Effector memory CD8-positive, alpha-beta T cell (primary cell): ENCODE data around the gene DLGAP1.

Experiments used
- ATAC-seq: fragments of 150-1000 bp; cut with Tn5 transposase; replicated peaks from 2 replicates; pipeline ENCODE4 v1.10.0; 2021; ENCODE audit warnings: mild to moderate bottlenecking, moderate library complexity
- DNase-seq, 3 experiments: peaks; one replicate each; pipeline ENCODE4 v3.0.0; 2021
- H3K27ac Mint-ChIP-seq, 2 donors: one replicate each; pipeline ENCODE4 v1.8.0; 2022; ENCODE audit warnings: mild to moderate bottlenecking in 2 of 2, mixed read lengths in 2 of 2, moderate library complexity in 2 of 2
- H3K27me3 Mint-ChIP-seq, 2 donors: one replicate each; pipeline ENCODE4 v1.8.0; 2022; ENCODE audit warnings: mixed read lengths in 2 of 2
- H3K36me3 Mint-ChIP-seq: one replicate; pipeline ENCODE4 v1.8.0; 2022; ENCODE audit warnings: mild to moderate bottlenecking, moderate library complexity, mixed read lengths; ENCODE audit not compliant: insufficient read depth
- H3K4me1 Mint-ChIP-seq, 2 donors: one replicate each; pipeline ENCODE4 v1.8.0; 2022; ENCODE audit warnings: low read depth in 2 of 2, mixed read lengths in 2 of 2
- H3K4me3 Mint-ChIP-seq, 2 donors: one replicate each; pipeline ENCODE4 v1.8.0; 2022; ENCODE audit warnings: mild to moderate bottlenecking in 2 of 2, mixed read lengths in 2 of 2, moderate library complexity in 2 of 2
- H3K9me3 Mint-ChIP-seq, 2 donors: one replicate each; pipeline ENCODE4 v1.8.0; 2022; ENCODE audit warnings: mixed read lengths in 2 of 2

The DLGAP1 gene

GRCh38 chr18:4267641-4268040, 187.5 kb downstream of the DLGAP1 start:
- no peak for ATAC-seq
- Mint-ChIP-seq H3K4me3 (no peak overlapping the region), H3K27ac (no peak overlapping the region), H3K4me1 (no peaks in the 10 kb centered on the region), H3K36me3 (no peaks in the 10 kb centered on the region), H3K9me3 (peaks cover 5 to 16% of the 10 kb centered on the region in 2 donors), H3K27me3 (no peaks in the 10 kb centered on the region)
- DNase-seq, result no peak

- H3K4me1 Mint-ChIP-seq, result no peaks in the 10 kb centered on the region
- no peaks in the 10 kb centered on the region for H3K27me3 Mint-ChIP-seq
- no peak for DNase-seq
- no peak for ATAC-seq
- H3K27ac Mint-ChIP-seq, result no peak overlapping the region
- H3K9me3 Mint-ChIP-seq, result peaks cover 5 to 16% of the 10 kb centered on the region in 2 donors
- H3K4me3 Mint-ChIP-seq, result no peak overlapping the region
- H3K36me3 Mint-ChIP-seq, result no peaks in the 10 kb centered on the region
These were observed 190.7 kb downstream of the DLGAP1 start for GRCh38 chr18:4264347-4264791.

GRCh38 chr18:4260107-4260506, 195.0 kb downstream of the DLGAP1 start:
- DNase-seq (no peak), ATAC-seq (no peak)
- Mint-ChIP-seq H3K27ac (no peak overlapping the region), H3K27me3 (no peaks in the 10 kb centered on the region), H3K9me3 (peaks cover 1 to 10% of the 10 kb centered on the region in 2 donors), H3K4me3 (no peak overlapping the region), H3K4me1 (no peaks in the 10 kb centered on the region), H3K36me3 (no peaks in the 10 kb centered on the region)

- DNase-seq, result no peak
- H3K9me3 Mint-ChIP-seq, result peaks cover 0 to 14% of the 10 kb centered on the region in 2 donors
- no peaks in the 10 kb centered on the region for H3K4me1 Mint-ChIP-seq
- H3K36me3 Mint-ChIP-seq, result no peaks in the 10 kb centered on the region
- H3K27ac Mint-ChIP-seq, result no peak overlapping the region
- no peak for ATAC-seq
- no peak overlapping the region for H3K4me3 Mint-ChIP-seq
- no peaks in the 10 kb centered on the region for H3K27me3 Mint-ChIP-seq
These were observed 198.2 kb downstream of the DLGAP1 start for GRCh38 chr18:4256766-4257417.

- H3K27ac Mint-ChIP-seq, result no peak overlapping the region
- no peak for DNase-seq
These were observed 200.3 kb downstream of the DLGAP1 start for GRCh38 chr18:4254840-4255239.

GRCh38 chr18:4252829-4253228, 202.3 kb downstream of the DLGAP1 start:
- no peak overlapping the region for H3K4me3 Mint-ChIP-seq
- no peak overlapping the region for H3K27ac Mint-ChIP-seq
- ATAC-seq (no peak), DNase-seq (no peak)
- H3K4me1 Mint-ChIP-seq, result no peaks in the 10 kb centered on the region
- H3K36me3 Mint-ChIP-seq, result no peaks in the 10 kb centered on the region
- no peaks in the 10 kb centered on the region for H3K27me3 Mint-ChIP-seq
- H3K9me3 Mint-ChIP-seq, result peaks cover 0 to 25% of the 10 kb centered on the region in 2 donors

More at GRCh38 chr18:4254840-4255239, 200.3 kb downstream of the DLGAP1 start:
- Mint-ChIP-seq H3K4me3 (no peak overlapping the region), H3K9me3 (peaks cover 0 to 14% of the 10 kb centered on the region in 2 donors), H3K27me3 (no peaks in the 10 kb centered on the region), H3K4me1 (no peaks in the 10 kb centered on the region), H3K36me3 (no peaks in the 10 kb centered on the region)
- ATAC-seq, result no peak

GRCh38 chr18:4251873-4252272, 203.2 kb downstream of the DLGAP1 start:
- H3K9me3 Mint-ChIP-seq, result peaks cover under 1 to 22% of the 10 kb centered on the region in 2 donors
- H3K4me1 Mint-ChIP-seq, result no peaks in the 10 kb centered on the region
- H3K4me3 Mint-ChIP-seq, result no peak overlapping the region
- H3K27ac Mint-ChIP-seq, result no peak overlapping the region
- no peaks in the 10 kb centered on the region for H3K36me3 Mint-ChIP-seq
- DNase-seq (no peak), ATAC-seq (no peak)
- no peaks in the 10 kb centered on the region for H3K27me3 Mint-ChIP-seq

GRCh38 chr18:4251206-4251605, 203.9 kb downstream of the DLGAP1 start:
- Mint-ChIP-seq H3K4me3 (no peak overlapping the region), H3K36me3 (no peaks in the 10 kb centered on the region), H3K27me3 (no peaks in the 10 kb centered on the region), H3K27ac (no peak overlapping the region), H3K4me1 (no peaks in the 10 kb centered on the region), H3K9me3 (peaks cover 1 to 18% of the 10 kb centered on the region in 2 donors)
- no peak for DNase-seq
- ATAC-seq, result no peak

GRCh38 chr18:4250141-4250540, 205.0 kb downstream of the DLGAP1 start:
- Mint-ChIP-seq H3K27ac (no peak overlapping the region), H3K9me3 (peaks cover 3 to 18% of the 10 kb centered on the region in 2 donors), H3K4me3 (no peak overlapping the region), H3K4me1 (no peaks in the 10 kb centered on the region), H3K27me3 (no peaks in the 10 kb centered on the region), H3K36me3 (peaks cover 3% of the 10 kb centered on the region)
- ATAC-seq (no peak), DNase-seq (no peak)

GRCh38 chr18:4248686-4249085, 206.4 kb downstream of the DLGAP1 start:
- Mint-ChIP-seq H3K9me3 (peaks cover 3 to 11% of the 10 kb centered on the region in 2 donors), H3K27me3 (no peaks in the 10 kb centered on the region), H3K27ac (no peak overlapping the region), H3K4me1 (no peaks in the 10 kb centered on the region), H3K36me3 (peaks cover 3% of the 10 kb centered on the region), H3K4me3 (no peak overlapping the region)
- ATAC-seq, result no peak
- no peak for DNase-seq

- no peaks in the 10 kb centered on the region for H3K4me1 Mint-ChIP-seq
- no peaks in the 10 kb centered on the region for H3K27me3 Mint-ChIP-seq
- no peak overlapping the region for H3K4me3 Mint-ChIP-seq
- H3K9me3 Mint-ChIP-seq, result peaks cover 3 to 11% of the 10 kb centered on the region in 2 donors
- no peak for DNase-seq
- H3K27ac Mint-ChIP-seq, result no peak overlapping the region
- peaks cover 3% of the 10 kb centered on the region for H3K36me3 Mint-ChIP-seq
- ATAC-seq, result no peak
These were observed 208.7 kb downstream of the DLGAP1 start for GRCh38 chr18:4246374-4246773.

GRCh38 chr18:4245456-4245855, 209.7 kb downstream of the DLGAP1 start:
- H3K4me1 Mint-ChIP-seq, result no peaks in the 10 kb centered on the region
- H3K27me3 Mint-ChIP-seq, result no peaks in the 10 kb centered on the region
- H3K27ac Mint-ChIP-seq, result no peak overlapping the region
- no peak overlapping the region for H3K4me3 Mint-ChIP-seq
- ATAC-seq, result no peak
- peaks cover 3% of the 10 kb centered on the region for H3K36me3 Mint-ChIP-seq
- peaks cover 3 to 11% of the 10 kb centered on the region in 2 donors for H3K9me3 Mint-ChIP-seq
- no peak for DNase-seq

GRCh38 chr18:4242431-4243161, 212.5 kb downstream of the DLGAP1 start:
- H3K27ac Mint-ChIP-seq, result no peak overlapping the region
- H3K27me3 Mint-ChIP-seq, result no peaks in the 10 kb centered on the region
- H3K4me1 Mint-ChIP-seq, result no peaks in the 10 kb centered on the region
- H3K36me3 Mint-ChIP-seq, result peaks cover 3% of the 10 kb centered on the region
- H3K9me3 Mint-ChIP-seq, result peaks cover 0 to 3% of the 10 kb centered on the region in 2 donors
- DNase-seq (no peak), ATAC-seq (no peak)
- no peak overlapping the region for H3K4me3 Mint-ChIP-seq

- no peaks in the 10 kb centered on the region for H3K4me1 Mint-ChIP-seq
- ATAC-seq (no peak), DNase-seq (no peak)
- no peak overlapping the region for H3K4me3 Mint-ChIP-seq
- H3K9me3 Mint-ChIP-seq, result peaks cover 0 to 2% of the 10 kb centered on the region in 2 donors
- H3K36me3 Mint-ChIP-seq, result peaks cover 3% of the 10 kb centered on the region
- H3K27ac Mint-ChIP-seq, result no peak overlapping the region
- H3K27me3 Mint-ChIP-seq, result no peaks in the 10 kb centered on the region
These were observed 214.0 kb downstream of the DLGAP1 start for GRCh38 chr18:4241090-4241617.
